ENCODE results near the gene ZMYND8.

Gene ZMYND8

DNA sequence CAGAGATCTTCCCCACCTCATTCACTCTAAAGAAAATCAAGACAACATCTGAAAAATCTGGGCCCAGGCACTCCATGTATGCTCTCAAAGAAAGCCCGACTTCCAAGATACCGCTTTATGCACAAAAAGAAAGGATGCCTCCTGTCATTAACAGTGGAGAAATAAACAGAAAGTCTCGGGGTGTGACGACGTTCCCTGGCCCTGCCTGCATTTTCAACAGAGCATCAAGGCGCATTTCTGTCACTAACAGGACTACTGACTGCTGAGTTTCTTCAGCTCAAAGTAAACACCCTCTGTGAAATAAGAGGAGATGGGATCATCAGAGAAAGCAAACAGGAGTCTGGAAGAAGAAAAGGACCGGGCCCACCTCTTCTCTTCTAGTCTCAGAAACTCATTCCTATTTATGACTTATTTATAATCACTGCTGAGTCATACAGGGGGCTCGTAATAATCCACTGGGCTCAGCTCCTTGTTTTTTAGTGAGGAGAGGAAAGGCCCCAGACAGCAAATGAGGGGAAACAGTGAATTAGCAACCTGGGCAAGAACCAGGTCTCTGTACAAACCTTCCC is 99.7 kb downstream of the ZMYND8 start:
- Histone ChIP-seq H3K9ac (ENCODE audit: low read depth, low read length, poor library complexity) (no peak overlapping the region), H2BK12ac (ENCODE audit: low read length) (no peak overlapping the region), H3K18ac (ENCODE audit: low read length) (no peak overlapping the region), H2BK120ac (ENCODE audit: low read depth, low read length) (no peak overlapping the region), H2BK5ac (ENCODE audit: low read length) (no peak overlapping the region), H3K4me2 (ENCODE audit: insufficient read depth, low read length, poor library complexity, severe bottlenecking) (no peak overlapping the region), H3K4me3 (ENCODE audit: low read length in 2 of 2) (no peak overlapping the region), H3K23ac (ENCODE audit: low read depth, low read length, poor library complexity) (no peak overlapping the region), H3K79me1 (ENCODE audit: low read depth, low read length) (peaks cover 4% of the 10 kb centered on the region), H3K14ac (ENCODE audit: low read length) (no peak overlapping the region), H3K27ac (replicated peaks; ENCODE audit: low read length) (no peak overlapping the region), H2AFZ (ENCODE audit: low read length) (no peak overlapping the region), H3K9me3 (replicated peaks in 1 of 2; ENCODE audit: control insufficient read depth in 2 of 2, insufficient read depth in 1 of 2, low read depth in 1 of 2, low read length in 2 of 2) (no peaks in the 10 kb centered on the region), H2BK15ac (ENCODE audit: low read length) (no peak overlapping the region), H3K4ac (ENCODE audit: low read length) (no peak overlapping the region), H3K36me3 (replicated peaks in 1 of 2; ENCODE audit: control insufficient read depth in 2 of 2, insufficient read depth in 2 of 2, low read length in 2 of 2) (peaks cover 23 to 96% of the 10 kb centered on the region in 2 donors), H3K27me3 (ENCODE audit: control insufficient read depth in 3 of 3, insufficient read depth in 3 of 3, low read depth in 1 of 3, low read length in 3 of 3) (no peaks in the 10 kb centered on the region), H4K8ac (ENCODE audit: low read depth, low read length) (no peak overlapping the region), H4K91ac (ENCODE audit: low read depth, low read length, poor library complexity) (no peak overlapping the region), H2AK5ac (ENCODE audit: low read depth, low read length) (no peak overlapping the region), H3K4me1 (ENCODE audit: control insufficient read depth in 2 of 2, insufficient read depth in 1 of 2, low read depth in 1 of 2, low read length in 2 of 2) (peaks cover 0 to 8% of the 10 kb centered on the region in 2 donors)
- no CpG with 5 or more reads among the region's 8 CpGs for WGBS, 2 donors (ENCODE audit: extremely low coverage in 2 of 2, insufficient read length in 2 of 2, insufficient replicate concordance in 1 of 2)
- DNase-seq (ENCODE audit: low spot score), result no peak

DNA sequence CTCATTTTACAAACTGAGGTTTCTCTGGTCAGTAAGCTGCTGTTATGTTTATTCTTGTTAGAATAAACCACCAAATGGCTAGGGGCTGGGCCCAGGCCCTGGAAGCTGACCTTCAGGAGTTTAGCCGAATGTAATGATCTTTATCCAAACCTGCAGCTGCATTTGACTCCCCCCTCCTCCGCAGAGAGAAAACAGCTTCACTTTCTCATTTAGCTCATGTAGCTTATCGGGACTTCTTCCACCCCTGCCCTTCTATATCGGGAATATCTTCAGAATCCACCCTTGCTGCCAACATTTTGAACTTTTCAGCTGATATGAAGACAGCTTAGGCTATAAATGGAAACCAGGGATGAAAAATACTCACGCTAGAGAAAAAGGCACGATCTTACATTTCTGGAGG is 102.6 kb downstream of the ZMYND8 start:
- Histone ChIP-seq H2BK5ac (ENCODE audit: low read length) (no peak overlapping the region), H3K18ac (ENCODE audit: low read length) (no peak overlapping the region), H3K27ac (replicated peaks; ENCODE audit: low read length) (no peak overlapping the region), H3K4me3 (ENCODE audit: low read length in 2 of 2) (no peak overlapping the region), H2AFZ (ENCODE audit: low read length) (no peak overlapping the region), H3K36me3 (replicated peaks in 1 of 2; ENCODE audit: control insufficient read depth in 2 of 2, insufficient read depth in 2 of 2, low read length in 2 of 2) (peaks cover 22 to 96% of the 10 kb centered on the region in 2 donors), H2BK120ac (ENCODE audit: low read depth, low read length) (no peak overlapping the region), H3K23ac (ENCODE audit: low read depth, low read length, poor library complexity) (no peak overlapping the region), H3K9ac (ENCODE audit: low read depth, low read length, poor library complexity) (no peak overlapping the region), H3K9me3 (replicated peaks in 1 of 2; ENCODE audit: control insufficient read depth in 2 of 2, insufficient read depth in 1 of 2, low read depth in 1 of 2, low read length in 2 of 2) (no peaks in the 10 kb centered on the region), H2BK12ac (ENCODE audit: low read length) (no peak overlapping the region), H3K27me3 (ENCODE audit: control insufficient read depth in 3 of 3, insufficient read depth in 3 of 3, low read depth in 1 of 3, low read length in 3 of 3) (no peaks in the 10 kb centered on the region), H3K4me1 (ENCODE audit: control insufficient read depth in 2 of 2, insufficient read depth in 1 of 2, low read depth in 1 of 2, low read length in 2 of 2) (peaks cover 0 to 1% of the 10 kb centered on the region in 2 donors), H3K4me2 (ENCODE audit: insufficient read depth, low read length, poor library complexity, severe bottlenecking) (no peak overlapping the region), H3K4ac (ENCODE audit: low read length) (no peak overlapping the region), H2AK5ac (ENCODE audit: low read depth, low read length) (no peak overlapping the region), H3K79me1 (ENCODE audit: low read depth, low read length) (no peaks in the 10 kb centered on the region), H3K14ac (ENCODE audit: low read length) (no peak overlapping the region), H4K8ac (ENCODE audit: low read depth, low read length) (no peak overlapping the region), H4K91ac (ENCODE audit: low read depth, low read length, poor library complexity) (no peak overlapping the region), H2BK15ac (ENCODE audit: low read length) (no peak overlapping the region)
- WGBS, 2 donors (ENCODE audit: extremely low coverage in 2 of 2, insufficient read length in 2 of 2, insufficient replicate concordance in 1 of 2), result no CpG with 5 or more reads among the region's 6 CpGs
- no peak for DNase-seq (ENCODE audit: low spot score)

DNA sequence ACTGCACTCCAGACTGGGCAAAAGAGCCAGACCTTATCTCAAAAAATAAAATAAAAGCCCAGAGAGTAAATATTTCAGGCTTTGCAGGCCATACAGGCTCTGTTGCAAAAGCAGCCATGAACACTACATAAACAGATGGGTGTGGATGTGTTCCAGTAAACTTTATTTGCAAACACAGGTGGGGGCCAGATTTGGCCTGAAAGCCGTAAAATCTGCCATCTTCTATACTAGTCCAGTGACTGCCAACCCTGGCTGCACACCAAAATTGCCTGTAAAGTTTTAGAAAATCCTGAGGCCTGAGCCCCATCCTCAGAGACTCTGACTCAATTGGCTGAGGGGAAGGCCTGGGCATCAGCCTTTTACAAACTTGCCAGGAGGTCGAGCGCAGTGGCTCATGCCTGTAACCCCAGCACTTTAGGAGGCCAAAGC is 103.6 kb downstream of the ZMYND8 start:
- Histone ChIP-seq H2AFZ (ENCODE audit: low read length) (no peak overlapping the region), H2BK15ac (ENCODE audit: low read length) (no peak overlapping the region), H3K79me1 (ENCODE audit: low read depth, low read length) (no peaks in the 10 kb centered on the region), H2BK12ac (ENCODE audit: low read length) (no peak overlapping the region), H3K4me3 (ENCODE audit: low read length in 2 of 2) (no peak overlapping the region), H4K8ac (ENCODE audit: low read depth, low read length) (no peak overlapping the region), H3K23ac (ENCODE audit: low read depth, low read length, poor library complexity) (no peak overlapping the region), H3K4me2 (ENCODE audit: insufficient read depth, low read length, poor library complexity, severe bottlenecking) (no peak overlapping the region), H3K4ac (ENCODE audit: low read length) (no peak overlapping the region), H3K27me3 (ENCODE audit: control insufficient read depth in 3 of 3, insufficient read depth in 3 of 3, low read depth in 1 of 3, low read length in 3 of 3) (no peaks in the 10 kb centered on the region), H3K4me1 (ENCODE audit: control insufficient read depth in 2 of 2, insufficient read depth in 1 of 2, low read depth in 1 of 2, low read length in 2 of 2) (no peaks in the 10 kb centered on the region), H4K91ac (ENCODE audit: low read depth, low read length, poor library complexity) (no peak overlapping the region), H2BK120ac (ENCODE audit: low read depth, low read length) (no peak overlapping the region), H3K18ac (ENCODE audit: low read length) (no peak overlapping the region), H2BK5ac (ENCODE audit: low read length) (no peak overlapping the region), H3K9ac (ENCODE audit: low read depth, low read length, poor library complexity) (no peak overlapping the region), H2AK5ac (ENCODE audit: low read depth, low read length) (no peak overlapping the region), H3K27ac (replicated peaks; ENCODE audit: low read length) (no peak overlapping the region), H3K36me3 (replicated peaks in 1 of 2; ENCODE audit: control insufficient read depth in 2 of 2, insufficient read depth in 2 of 2, low read length in 2 of 2) (peaks cover 28 to 96% of the 10 kb centered on the region in 2 donors), H3K9me3 (replicated peaks in 1 of 2; ENCODE audit: control insufficient read depth in 2 of 2, insufficient read depth in 1 of 2, low read depth in 1 of 2, low read length in 2 of 2) (no peaks in the 10 kb centered on the region), H3K14ac (ENCODE audit: low read length) (no peak overlapping the region)
- no peak for DNase-seq (ENCODE audit: low spot score)
- no CpG with 5 or more reads among the region's 3 CpGs for WGBS, 2 donors (ENCODE audit: extremely low coverage in 2 of 2, insufficient read length in 2 of 2, insufficient replicate concordance in 1 of 2)

DNA sequence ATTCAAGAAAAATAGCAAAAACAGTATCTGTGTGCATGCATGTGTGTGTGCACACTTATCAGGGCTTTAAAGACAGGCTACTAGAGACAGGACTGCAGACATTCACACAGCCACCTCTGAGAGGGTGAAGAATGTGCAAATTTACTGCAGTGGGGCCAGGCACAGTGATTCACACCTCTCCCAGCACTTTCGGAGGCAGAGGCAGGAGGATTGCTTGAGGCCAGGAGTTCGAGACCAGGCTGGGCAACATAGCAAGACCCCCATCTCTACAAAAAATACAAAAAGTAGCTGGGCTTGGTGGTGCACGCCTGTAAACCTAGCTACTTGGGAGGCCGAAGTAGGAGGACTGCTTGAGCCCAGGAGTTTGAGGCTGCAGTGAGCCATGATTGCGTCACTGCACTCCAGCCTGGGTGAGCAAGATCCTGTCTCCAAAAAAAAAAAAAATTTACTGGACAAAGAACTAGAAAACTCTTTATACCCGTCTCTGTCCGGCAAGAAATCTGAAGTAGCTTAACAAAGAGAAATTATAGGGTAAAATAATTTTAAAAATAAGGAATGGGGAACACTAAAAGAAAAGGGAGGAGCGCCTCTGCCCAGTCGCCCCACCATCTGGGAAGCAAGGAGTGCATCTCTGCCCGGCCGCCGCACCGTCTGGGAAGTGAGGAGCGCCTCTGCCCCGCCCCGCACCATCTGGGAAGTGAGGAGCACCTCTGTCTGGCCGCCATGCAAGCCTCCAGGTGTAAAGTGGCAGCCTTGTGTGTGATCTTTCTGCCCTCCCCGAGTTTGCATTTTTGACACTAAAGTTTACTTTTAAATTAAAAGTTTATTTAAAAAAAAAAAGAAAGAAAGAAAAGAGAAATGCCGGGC is 105.1 kb downstream of the ZMYND8 start:
- Histone ChIP-seq H2AFZ (ENCODE audit: low read length) (no peak overlapping the region), H2AK5ac (ENCODE audit: low read depth, low read length) (no peak overlapping the region), H2BK15ac (ENCODE audit: low read length) (no peak overlapping the region), H3K27ac (replicated peaks; ENCODE audit: low read length) (no peak overlapping the region), H3K4me2 (ENCODE audit: insufficient read depth, low read length, poor library complexity, severe bottlenecking) (no peak overlapping the region), H2BK12ac (ENCODE audit: low read length) (no peak overlapping the region), H2BK120ac (ENCODE audit: low read depth, low read length) (no peak overlapping the region), H3K79me1 (ENCODE audit: low read depth, low read length) (no peaks in the 10 kb centered on the region), H3K9me3 (replicated peaks in 1 of 2; ENCODE audit: control insufficient read depth in 2 of 2, insufficient read depth in 1 of 2, low read depth in 1 of 2, low read length in 2 of 2) (no peaks in the 10 kb centered on the region), H4K91ac (ENCODE audit: low read depth, low read length, poor library complexity) (no peak overlapping the region), H3K27me3 (ENCODE audit: control insufficient read depth in 3 of 3, insufficient read depth in 3 of 3, low read depth in 1 of 3, low read length in 3 of 3) (no peaks in the 10 kb centered on the region), H2BK5ac (ENCODE audit: low read length) (no peak overlapping the region), H3K14ac (ENCODE audit: low read length) (no peak overlapping the region), H3K4ac (ENCODE audit: low read length) (no peak overlapping the region), H3K36me3 (replicated peaks in 1 of 2; ENCODE audit: control insufficient read depth in 2 of 2, insufficient read depth in 2 of 2, low read length in 2 of 2) (peaks cover 31 to 96% of the 10 kb centered on the region in 2 donors), H3K9ac (ENCODE audit: low read depth, low read length, poor library complexity) (no peak overlapping the region), H3K4me3 (ENCODE audit: low read length in 2 of 2) (no peak overlapping the region), H3K18ac (ENCODE audit: low read length) (no peak overlapping the region), H4K8ac (ENCODE audit: low read depth, low read length) (no peak overlapping the region), H3K23ac (ENCODE audit: low read depth, low read length, poor library complexity) (no peak overlapping the region), H3K4me1 (ENCODE audit: control insufficient read depth in 2 of 2, insufficient read depth in 1 of 2, low read depth in 1 of 2, low read length in 2 of 2) (no peaks in the 10 kb centered on the region)
- DNase-seq (ENCODE audit: low spot score), result no peak
- no CpG with 5 or more reads among the region's 19 CpGs for WGBS, 2 donors (ENCODE audit: extremely low coverage in 2 of 2, insufficient read length in 2 of 2, insufficient replicate concordance in 1 of 2)

Measured in neuronal stem cell (in vitro differentiated cells).